ENCODE measurements around the gene PTH2.

The PTH2 gene

DNA sequence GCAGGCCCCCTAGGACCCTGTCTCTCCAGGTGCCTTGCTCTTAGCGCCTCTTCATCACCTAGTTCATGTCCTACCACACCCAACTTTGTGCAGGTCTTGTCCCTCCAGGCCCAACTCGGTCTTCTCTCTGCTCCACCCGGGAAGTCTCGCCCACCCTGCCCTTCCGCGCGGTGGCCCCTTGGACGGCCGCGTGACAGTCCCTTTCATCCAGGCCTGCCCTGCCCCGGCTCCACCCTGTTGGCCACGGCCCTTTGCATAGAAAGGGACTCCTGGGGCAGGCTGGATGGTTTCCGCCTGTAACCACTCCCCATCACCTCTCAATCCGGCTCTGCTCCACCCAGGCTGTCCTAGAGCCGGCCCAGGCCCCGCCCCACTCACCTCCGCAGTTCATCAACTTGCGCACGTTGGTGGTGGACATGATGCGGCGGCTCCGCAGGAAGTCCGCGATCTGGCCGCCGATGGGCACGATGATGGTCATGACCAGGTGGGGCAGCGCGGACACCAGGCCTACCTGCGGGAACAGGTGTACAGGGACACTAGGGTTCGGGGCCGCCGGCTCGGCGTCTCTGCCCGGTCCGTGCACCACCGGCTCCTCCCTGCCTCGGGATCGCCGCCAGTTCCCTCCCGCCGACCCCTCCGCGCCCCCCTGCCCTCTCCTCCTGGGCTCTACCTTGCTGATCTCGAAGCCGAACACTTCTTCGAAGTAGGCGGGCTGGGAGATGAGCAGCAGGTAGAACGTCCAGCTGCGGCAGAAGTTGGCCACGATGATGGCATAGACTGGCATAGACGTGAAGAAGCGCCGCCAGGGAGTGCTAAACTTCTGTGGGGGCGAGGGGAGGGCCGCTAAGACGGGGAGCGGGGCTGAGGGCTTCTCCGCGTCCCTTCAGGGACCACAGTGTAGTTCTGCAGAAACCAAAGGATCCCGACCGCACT lies 9.2 kb upstream of the PTH2 start:
- no peak for DNase-seq (ENCODE audit: low read depth, low spot score)
- H3K27ac ChIP-seq, result no peak overlapping the region

DNA sequence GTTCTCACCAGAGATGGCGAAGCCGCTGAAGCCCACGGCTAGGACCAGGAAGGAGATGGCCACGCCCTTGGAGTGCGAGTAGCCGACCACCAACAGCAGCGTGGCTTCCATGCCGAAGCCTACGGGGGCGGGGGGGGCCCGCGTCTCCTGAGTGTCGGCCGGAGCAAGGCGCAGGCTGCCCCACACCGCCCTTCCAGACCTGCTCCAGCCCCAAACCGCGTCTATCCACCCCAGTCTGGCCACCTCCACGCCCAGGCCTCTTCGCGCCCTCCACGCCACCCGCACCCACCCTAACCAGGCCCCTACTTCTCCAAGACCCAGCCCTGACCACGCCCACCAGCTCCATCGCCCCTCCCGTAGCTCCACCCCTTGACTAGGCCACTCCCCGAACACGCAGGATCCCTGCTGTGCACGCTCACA lies 8.1 kb upstream of the PTH2 start:
- no peak overlapping the region for H3K27ac ChIP-seq
- DNase-seq (ENCODE audit: low read depth, low spot score), result no peak

DNA sequence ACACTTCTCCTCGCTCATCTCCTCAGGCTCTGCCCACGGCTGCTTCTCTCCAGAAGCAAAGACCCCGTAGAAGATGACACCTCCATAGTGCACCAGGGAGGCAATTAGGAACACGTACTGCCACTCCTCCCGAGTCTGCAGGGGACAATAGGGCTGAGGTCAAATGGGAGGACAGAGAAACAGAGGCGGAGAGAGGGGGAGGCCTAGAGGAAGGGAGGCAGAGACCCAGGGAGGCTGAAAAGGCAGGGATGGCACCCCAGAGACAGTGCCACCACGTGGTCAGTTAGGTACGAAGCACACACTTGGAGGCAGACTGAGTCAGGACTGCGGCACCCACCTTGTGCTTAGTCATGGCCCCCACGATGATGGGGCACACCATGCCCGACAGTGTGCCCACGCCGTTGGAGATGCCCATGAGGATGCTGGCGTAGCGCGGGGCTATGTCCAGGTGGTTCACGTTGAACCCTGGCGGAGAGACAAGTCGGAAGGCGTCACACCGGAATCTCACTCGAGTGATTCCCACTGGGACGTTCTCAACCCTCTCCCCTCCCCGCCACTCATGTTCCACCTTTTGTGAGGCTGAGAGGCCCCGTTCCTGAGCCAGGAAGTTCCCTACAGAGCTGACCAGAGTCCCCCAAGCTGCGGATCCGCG lies 7.6 kb upstream of the PTH2 start:
- no peak overlapping the region for H3K27ac ChIP-seq
- no peak for DNase-seq (ENCODE audit: low read depth, low spot score)

DNA sequence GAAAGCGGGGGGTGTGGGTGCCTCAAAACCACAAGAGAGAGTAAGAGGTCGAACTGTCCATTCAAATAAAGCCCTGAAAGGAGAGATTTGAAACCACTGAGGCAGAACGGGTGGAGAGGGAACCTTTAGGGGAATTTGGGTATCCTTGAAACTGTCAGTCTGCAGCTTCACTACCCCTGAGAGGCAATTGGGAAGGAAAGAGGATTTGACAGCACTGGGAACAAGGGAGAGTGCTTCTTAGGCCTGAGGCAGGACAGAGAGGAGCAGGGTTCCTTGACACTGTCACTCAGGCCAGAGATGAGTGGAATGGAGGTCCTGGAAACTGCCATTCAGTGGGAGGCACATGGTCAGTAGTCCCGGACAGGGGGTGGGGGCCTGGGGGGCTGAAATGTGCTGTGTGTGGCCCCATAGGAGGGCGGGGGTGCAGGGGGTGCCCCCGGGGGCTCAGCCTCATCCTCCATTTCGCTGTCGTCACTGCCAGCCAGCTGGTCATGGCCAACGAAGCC lies 7.0 kb upstream of the PTH2 start:
- no peak overlapping the region for H3K27ac ChIP-seq
- DNase-seq (ENCODE audit: low read depth, low spot score), result no peak

DNA sequence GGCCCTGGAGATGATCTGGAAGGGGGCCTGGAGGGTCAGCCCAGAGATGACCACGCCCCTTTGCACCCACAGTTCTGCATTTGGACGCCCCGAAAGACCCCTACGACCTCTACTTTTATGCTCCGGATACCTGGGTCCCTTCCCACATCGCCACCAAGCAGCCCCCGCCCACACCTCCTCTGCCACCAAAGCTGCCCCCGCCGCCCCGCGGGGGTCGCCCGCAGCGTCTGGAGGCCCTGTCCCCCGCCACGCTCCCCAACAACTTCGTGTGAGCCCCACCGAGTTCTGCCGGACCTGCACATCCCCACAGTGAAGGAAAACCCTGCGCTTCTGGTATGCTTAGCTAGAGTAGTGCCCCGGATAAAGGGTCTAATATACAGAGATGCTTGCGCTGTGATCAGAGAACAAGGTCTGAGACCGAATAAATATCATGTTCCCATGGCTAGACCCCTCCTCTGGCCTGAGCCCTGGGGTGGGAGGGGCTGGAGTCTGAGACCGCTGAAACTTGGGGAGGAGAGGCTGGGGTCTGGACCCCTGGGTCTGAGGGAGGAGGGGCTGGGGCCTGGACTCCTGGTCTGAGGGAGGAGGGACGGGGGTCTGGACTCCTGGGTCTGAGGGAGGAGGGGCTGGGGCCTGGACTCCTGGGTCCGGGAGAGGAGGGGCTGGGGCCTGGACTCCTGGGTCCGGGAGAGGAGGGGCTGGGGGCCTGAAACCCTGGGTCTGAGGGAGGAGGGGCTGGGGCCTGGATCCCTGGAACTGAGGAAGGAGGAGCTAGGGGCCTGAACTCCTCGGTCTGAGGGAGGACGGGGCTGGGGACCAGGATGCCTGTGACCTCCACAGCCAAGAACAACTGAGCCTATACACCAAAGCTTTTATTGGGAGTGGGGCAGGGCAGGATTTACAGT lies 5.6 kb upstream of the PTH2 start:
- DNase-seq (ENCODE audit: low read depth, low spot score), result no peak
- no peak overlapping the region for H3K27ac ChIP-seq

DNA sequence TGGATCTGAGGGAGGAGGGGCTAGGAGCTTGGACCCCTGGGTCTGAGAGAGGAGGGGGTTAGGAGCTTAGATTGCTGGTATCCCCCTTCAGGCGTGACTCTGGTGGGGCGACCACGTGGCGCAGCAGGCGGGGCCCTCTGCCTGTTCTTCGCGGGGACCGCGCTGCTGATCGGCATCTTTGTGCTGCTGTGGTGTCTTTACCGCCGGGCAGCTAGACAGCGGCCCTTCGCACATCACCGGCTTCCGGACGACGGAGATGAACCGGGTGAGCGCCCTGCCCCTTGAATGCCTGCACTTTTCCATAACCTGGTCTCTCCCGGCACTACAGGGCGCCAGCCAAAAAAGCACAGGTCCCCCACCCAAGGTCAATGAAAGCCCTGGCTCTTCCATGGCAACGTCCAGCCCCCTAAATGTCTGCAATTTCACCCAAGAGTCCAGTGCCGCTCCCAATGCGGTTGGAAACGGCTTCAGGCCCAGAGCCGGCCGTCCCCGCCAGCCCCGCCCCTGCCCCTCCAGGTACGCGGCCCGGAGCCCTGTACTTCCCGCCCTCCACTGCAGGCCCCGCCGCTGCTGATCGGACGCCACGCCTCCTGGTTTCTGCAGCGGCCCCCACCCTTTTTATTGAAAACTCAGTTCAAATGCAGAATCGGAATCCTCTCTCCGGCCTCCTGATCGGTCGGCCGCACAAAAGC lies 4.8 kb upstream of the PTH2 start:
- no peak for DNase-seq (ENCODE audit: low read depth, low spot score)
- no peak overlapping the region for H3K27ac ChIP-seq

DNA sequence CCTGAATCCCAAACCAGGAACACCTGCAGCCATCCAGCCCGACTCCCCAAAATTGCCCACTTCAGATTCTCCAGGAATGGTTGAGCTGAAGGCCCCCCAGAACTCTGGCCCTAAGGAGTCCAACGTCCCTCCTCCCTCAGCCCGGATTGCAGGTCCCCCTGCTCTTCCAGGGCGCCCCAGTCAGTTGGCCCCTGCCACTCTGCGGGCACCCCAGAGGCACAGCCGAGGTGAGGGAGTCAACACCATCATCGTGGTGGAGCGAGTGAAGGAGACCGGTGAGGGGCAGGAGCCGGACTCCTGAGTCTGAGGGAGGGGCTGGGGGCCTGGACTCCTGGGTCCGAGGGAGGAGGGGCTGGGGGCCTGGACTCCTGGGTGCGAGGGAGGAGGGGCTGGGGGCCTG lies 4.1 kb upstream of the PTH2 start:
- no peak overlapping the region for H3K27ac ChIP-seq
- DNase-seq (ENCODE audit: low read depth, low spot score), result no peak

DNA sequence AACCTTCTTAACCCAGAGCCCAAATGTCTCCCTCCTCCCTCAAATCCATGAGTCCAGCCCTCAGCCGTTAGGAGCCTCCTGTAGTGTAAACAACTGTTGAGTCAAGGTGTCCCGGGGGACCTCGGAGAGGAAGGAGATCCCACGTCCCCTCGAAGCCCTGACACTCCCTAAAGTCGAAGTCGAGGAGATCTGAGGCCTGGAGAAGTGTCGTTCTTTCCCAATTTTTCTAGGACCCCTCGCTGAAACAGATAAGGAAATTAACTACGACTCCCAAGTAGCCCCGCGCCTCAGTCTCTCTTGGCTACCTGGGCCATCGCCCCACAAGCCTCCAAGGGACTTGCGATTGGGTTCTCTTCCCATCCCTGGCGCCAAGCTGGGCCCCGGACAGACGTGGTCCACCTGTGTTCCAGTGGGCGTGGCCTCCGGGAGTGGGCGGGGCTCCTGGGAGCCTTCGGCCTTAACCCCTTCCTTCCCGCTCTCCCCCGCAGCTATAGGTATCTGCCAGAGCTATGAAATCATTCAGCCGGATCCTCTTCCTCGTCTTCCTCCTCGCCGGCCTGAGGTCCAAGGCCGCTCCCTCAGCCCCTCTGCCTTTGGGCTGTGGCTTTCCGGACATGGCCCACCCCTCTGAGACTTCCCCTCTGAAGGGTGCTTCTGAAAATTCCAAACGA lies 2.8 kb upstream of the PTH2 start:
- no peak overlapping the region for H3K27ac ChIP-seq
- DNase-seq (ENCODE audit: low read depth, low spot score), result no peak

DNA sequence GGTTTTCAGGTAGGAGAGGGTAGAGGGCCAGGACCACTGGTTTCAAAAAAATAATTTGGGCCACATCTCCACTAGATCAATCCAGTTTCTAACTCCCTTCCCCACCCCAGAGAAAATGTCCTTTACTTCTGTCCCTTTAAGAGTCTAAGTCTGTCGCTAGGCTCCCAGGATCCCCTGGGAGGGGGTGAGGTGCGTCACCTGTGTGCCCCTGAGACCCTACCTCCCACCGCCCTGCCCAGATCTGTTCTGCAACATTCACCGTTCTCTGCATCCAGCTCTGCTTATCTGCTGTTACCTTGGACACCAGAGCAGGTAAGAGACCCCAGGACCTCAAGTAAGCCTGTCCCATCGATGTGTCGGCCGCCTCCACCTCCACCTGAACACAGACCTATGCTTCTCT lies 1.9 kb upstream of the PTH2 start, which contains the start of gene GFY:
Gene GFY, plus strand, starts transcription at position 211 of the 400 bp plus-strand sequence. CDS start 1,043 bp downstream, outside the sequence.
- H3K27ac ChIP-seq, result no peak within 1 kb of the TSS
- DNase-seq (ENCODE audit: low read depth, low spot score), result no peak

DNA sequence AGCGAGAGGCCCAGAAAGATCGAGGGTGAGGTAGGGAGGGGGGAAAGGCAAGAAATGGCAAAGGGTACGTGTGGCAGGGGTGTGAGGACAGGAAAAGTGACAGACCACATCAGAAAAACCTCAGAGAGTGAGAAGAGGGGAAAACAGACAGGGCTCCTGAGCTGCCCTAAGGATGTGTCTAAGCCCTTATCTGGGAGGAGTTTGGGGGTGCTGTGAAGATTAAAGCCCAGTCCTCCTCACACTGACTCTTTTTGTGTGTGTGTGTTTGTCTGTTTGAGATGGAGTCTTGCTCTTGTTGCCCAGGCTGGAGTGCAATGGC lies 703 bp upstream of the PTH2 start:
- no peak overlapping the region for H3K27ac ChIP-seq
- no peak for DNase-seq (ENCODE audit: low read depth, low spot score)

DNA sequence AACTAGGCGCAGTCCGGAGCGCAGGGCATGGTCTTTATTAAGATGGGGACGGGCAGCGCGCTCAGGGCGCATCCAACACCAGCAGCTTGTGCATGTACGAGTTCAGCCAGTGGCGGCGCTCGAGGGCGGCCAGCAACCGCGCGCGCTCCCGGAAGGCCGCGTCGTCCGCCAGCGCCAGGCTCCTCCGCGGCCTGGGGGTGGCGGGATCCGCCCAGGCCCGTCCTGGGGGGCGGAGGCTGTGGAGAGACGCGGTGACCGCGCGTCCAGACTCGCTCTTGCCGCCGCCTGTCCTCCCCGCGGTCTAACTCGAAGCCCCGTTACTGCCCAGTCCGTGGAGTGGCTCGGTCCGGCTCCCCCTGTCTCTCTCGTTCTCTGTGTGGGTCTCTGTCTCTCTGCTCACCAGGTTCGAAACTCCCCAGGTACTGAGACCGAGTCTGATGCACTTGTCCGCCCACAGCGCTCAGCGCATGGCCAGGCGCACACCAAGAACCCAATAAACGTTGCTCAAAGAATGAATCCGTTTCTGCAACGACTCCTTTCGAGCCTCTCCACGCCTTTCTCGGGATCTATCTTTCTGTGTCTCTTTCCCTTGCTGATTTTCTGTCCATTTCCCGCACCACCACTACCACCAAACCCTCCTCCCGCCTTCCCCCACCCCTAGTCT lies 702 bp downstream of the PTH2 start:
- H3K27ac ChIP-seq, result no peak overlapping the region
- DNase-seq (ENCODE audit: low read depth, low spot score), result no peak

DNA sequence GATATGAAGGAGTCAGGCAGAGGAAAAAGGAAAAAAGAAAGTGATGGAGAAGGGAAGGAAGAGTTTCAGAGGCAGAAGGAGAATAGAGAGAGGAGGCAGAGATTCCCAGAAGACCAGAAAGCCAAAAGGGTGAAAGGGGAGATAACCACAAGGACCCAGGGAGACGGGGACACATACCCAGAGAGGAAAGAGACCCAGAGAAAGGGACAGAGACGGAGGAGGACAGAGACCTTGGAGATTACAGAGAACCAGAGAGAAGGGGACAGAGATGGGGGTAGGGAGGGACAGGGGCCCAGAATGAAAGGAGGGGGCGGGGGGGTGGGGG lies 1.4 kb downstream of the PTH2 start:
- no peak overlapping the region for H3K27ac ChIP-seq
- no peak for DNase-seq (ENCODE audit: low read depth, low spot score)

DNA sequence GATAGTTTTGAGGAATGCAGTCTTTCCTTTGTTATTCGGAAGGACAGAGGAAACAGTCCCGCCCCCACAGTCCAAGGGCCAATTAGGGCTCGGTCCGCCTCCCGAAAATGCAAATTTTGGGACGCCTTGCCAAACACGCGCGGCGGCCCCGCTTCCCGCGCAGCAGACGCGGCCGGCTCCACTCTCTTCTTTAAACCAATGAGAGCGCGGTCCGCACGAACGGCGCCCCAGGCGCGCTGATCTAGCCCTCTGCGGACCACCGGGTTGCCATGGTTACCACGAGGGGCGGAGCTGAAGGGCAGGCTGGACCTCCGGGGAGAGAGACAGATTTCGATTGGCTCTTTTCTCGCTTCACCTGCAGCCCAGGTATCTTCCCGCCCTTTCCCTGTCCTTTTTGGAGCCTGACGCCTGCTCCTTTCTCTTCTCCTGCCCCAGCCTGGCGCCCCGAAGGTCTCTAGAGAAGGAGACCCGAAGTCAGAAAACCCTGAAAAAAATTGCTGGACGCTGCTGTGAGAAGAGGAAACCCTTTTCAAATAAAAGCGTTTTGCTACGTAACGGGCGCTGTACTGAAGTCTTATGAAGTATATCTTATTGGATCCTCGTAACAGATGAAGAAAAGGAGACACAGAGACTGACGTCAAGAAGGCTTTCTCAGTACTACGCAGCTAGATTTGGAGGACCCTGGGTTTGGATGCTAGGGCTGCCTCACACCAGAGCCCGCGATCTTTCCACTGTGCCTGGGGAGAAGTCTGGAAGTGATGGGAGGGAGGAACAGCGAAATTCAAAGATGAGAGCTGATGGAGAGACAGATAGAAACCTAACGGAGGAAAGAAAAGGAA lies 2.0 kb downstream of the PTH2 start:
- no peak overlapping the region for H3K27ac ChIP-seq
- no peak for DNase-seq (ENCODE audit: low read depth, low spot score)

DNA sequence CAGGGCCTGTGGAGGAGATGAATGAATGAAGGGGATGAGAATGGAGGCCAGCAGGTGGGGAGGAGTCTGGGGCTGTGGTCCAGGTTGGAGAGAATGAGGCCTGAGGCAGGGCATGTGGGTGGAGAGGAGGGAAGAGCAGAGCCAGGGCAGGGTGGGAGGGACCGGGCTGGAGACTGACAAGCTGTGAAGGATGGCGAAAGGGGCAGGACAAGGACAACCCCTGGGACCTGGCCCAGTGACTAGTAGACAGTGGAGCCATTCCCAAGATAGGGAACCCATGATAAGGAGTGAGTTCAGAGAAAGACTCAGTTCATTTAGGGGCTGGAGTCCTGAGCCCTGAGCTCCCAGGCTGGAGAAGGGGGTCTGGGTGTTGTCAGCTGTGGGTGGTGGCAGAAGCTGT lies 3.0 kb downstream of the PTH2 start:
- no peak for DNase-seq (ENCODE audit: low read depth, low spot score)
- no peak overlapping the region for H3K27ac ChIP-seq

DNA sequence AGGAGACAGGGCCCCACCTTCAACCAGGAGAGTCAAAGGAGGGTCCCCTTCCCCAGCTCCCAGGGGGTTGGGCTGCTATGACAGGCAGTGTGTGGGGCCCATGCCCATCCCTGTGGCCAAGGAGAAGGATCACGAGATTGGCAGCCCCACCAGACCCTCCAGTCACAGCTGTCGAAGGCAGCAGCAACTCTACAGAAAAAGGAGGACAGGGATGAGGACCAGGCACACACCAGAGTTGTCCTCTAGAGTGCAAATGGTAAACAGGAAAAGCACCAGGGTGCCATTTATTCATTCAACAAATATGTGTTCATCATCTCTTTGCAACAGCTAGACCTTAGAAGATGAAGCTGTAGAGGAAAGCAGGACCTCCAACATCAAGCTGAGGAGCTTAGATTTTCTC lies 4.1 kb downstream of the PTH2 start:
- no peak overlapping the region for H3K27ac ChIP-seq
- no peak for DNase-seq (ENCODE audit: low read depth, low spot score)

DNA sequence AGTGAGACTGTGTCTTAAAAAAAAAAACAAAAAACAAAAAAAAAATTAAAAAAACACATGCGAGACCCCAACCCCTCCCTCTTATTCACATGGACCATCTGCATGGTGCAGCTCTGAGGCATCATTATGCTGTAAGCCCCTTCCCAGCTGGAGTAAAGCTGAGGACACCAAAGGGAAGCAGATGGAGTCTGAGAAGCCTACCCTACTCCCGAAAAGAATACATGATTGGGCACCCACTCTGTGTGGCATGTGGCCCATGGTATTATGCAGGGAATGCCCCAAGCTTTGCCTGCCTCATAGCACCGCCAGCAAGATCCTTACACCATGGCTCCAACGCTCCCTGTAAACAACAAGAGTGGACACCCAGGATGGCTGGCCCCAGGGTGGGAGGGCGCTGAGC lies 4.7 kb downstream of the PTH2 start:
- no peak for DNase-seq (ENCODE audit: low read depth, low spot score)
- no peak overlapping the region for H3K27ac ChIP-seq

DNA sequence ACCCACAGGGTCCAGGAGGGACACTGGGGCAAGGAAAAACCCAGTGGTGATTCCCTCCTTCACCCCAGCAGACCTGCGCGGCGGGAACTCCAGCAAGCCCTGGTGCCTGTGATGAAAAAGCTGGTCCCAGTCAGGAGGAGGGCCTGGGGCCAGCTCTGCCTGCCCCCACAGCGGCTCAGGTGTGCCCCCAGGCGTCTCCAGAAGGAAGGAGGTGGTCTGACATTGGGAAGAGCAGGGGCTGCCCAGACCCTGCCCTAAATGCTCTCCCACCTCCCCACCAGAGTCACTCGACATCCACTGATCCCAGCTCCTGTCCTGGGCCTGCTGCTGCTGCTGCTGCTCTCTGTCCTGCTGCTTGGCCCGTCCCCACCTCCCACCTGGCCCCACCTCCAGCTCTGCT lies 6.2 kb downstream of the PTH2 start:
- H3K27ac ChIP-seq, result no peak overlapping the region
- DNase-seq (ENCODE audit: low read depth, low spot score), result no peak

DNA sequence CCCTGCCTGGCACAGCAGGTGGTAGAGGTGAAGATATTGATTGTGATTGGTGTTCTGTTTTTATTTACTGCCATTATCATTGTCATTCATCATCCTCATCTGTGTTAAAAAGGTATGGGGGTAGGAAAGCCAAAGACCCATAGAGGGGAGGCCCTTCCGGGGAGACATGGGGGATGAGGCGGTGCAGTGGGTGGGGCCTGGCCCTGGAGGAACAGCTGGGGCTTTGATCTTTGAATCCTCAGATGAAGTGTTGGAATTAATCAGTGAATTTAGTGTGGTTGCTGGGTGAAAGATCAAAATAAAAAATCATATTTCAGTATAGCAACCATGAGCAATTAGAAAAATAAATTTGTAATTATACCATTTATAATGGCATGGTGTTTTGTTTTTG lies 7.4 kb downstream of the PTH2 start:
- no peak for DNase-seq (ENCODE audit: low read depth, low spot score)
- no peak overlapping the region for H3K27ac ChIP-seq
